ENCODE results near the gene NPAS3.

GRCh38 chr14:33465846-33466700 lies 527.4 kb downstream of the NPAS3 start:
- no peak for TF ChIP-seq CTCF (IDR thresholded peaks at IDR 0.05)
- TF ChIP-seq EZH2 (IDR thresholded peaks at IDR 0.05), result no peak
- no peak for TF ChIP-seq EZH2phosphoT487 (IDR thresholded peaks at IDR 0.05)
